ENCODE results near the gene CAPN15.

Gene CAPN15

GRCh38 chr16:566475-567372 is 39.2 kb downstream of the CAPN15 start, which contains the start of gene NHLRC4:
TSS of gene NHLRC4 (plus strand) at chr16:567005. CDS start at chr16:568048, 1,043 bp downstream.
- in situ Hi-C loops (cut with HindIII; ENCODE audit: low pct_ligation_motif_present, low pct_unique_long_range_greater_than_20kb, low sequenced_read_pairs): no loop called here
- DNase-seq: peak; percentile 45

GRCh38 chr16:567373-568256 is 40.1 kb downstream of the CAPN15 start:
- in situ Hi-C loops (cut with HindIII; ENCODE audit: low pct_ligation_motif_present, low pct_unique_long_range_greater_than_20kb, low sequenced_read_pairs): no loop called here
- no peak for DNase-seq

GRCh38 chr16:568401-569258 is 41.1 kb downstream of the CAPN15 start:
- DNase-seq: no peak
- in situ Hi-C loops (cut with HindIII; ENCODE audit: low pct_ligation_motif_present, low pct_unique_long_range_greater_than_20kb, low sequenced_read_pairs): no loop called here

GRCh38 chr16:569445-570254 is 42.1 kb downstream of the CAPN15 start, which contains the start of gene PIGQ:
TSS of gene PIGQ (plus strand) at chr16:569968. CDS start at chr16:574075, 4,107 bp downstream.
- in situ Hi-C loops (cut with HindIII; ENCODE audit: low pct_ligation_motif_present, low pct_unique_long_range_greater_than_20kb, low sequenced_read_pairs): no loop called here
- DNase-seq: peak; percentile 70

GRCh38 chr16:572865-573650 is 45.5 kb downstream of the CAPN15 start:
- in situ Hi-C loops (cut with HindIII; ENCODE audit: low pct_ligation_motif_present, low pct_unique_long_range_greater_than_20kb, low sequenced_read_pairs): no loop called here
- no peak for DNase-seq

- no peak for DNase-seq
- in situ Hi-C loops (cut with HindIII; ENCODE audit: low pct_ligation_motif_present, low pct_unique_long_range_greater_than_20kb, low sequenced_read_pairs): no loop called here
Measured at GRCh38 chr16:574021-574760, 46.7 kb downstream of the CAPN15 start.

- in situ Hi-C loops (cut with HindIII; ENCODE audit: low pct_ligation_motif_present, low pct_unique_long_range_greater_than_20kb, low sequenced_read_pairs): no loop called here
Measured at GRCh38 chr16:575354-576196, 48.1 kb downstream of the CAPN15 start.

GRCh38 chr16:576197-576822 is 48.8 kb downstream of the CAPN15 start:
- DNase-seq: no peak
- in situ Hi-C loops (cut with HindIII; ENCODE audit: low pct_ligation_motif_present, low pct_unique_long_range_greater_than_20kb, low sequenced_read_pairs): no loop called here

More at GRCh38 chr16:575354-576196, 48.1 kb downstream of the CAPN15 start:
- DNase-seq: no peak

GRCh38 chr16:576823-577201 is 49.3 kb downstream of the CAPN15 start:
- in situ Hi-C loops (cut with HindIII; ENCODE audit: low pct_ligation_motif_present, low pct_unique_long_range_greater_than_20kb, low sequenced_read_pairs): no loop called here
- DNase-seq: no peak

- DNase-seq: no peak
- in situ Hi-C loops (cut with HindIII; ENCODE audit: low pct_ligation_motif_present, low pct_unique_long_range_greater_than_20kb, low sequenced_read_pairs): no loop called here
Measured at GRCh38 chr16:577796-578195, 50.3 kb downstream of the CAPN15 start.

- in situ Hi-C loops (cut with HindIII; ENCODE audit: low pct_ligation_motif_present, low pct_unique_long_range_greater_than_20kb, low sequenced_read_pairs): no loop called here
- no peak for DNase-seq
Measured at GRCh38 chr16:578232-578869, 50.8 kb downstream of the CAPN15 start.

- in situ Hi-C loops (cut with HindIII; ENCODE audit: low pct_ligation_motif_present, low pct_unique_long_range_greater_than_20kb, low sequenced_read_pairs): no loop called here
- peak; percentile 52 for DNase-seq
Measured at GRCh38 chr16:578870-579405, 51.4 kb downstream of the CAPN15 start.

- in situ Hi-C loops (cut with HindIII; ENCODE audit: low pct_ligation_motif_present, low pct_unique_long_range_greater_than_20kb, low sequenced_read_pairs): no loop called here
- no peak for DNase-seq
Measured at GRCh38 chr16:580141-580945, 52.8 kb downstream of the CAPN15 start.

Data from ACHN (cell line).